ENCODE data around the gene TTBK1.

DNA sequence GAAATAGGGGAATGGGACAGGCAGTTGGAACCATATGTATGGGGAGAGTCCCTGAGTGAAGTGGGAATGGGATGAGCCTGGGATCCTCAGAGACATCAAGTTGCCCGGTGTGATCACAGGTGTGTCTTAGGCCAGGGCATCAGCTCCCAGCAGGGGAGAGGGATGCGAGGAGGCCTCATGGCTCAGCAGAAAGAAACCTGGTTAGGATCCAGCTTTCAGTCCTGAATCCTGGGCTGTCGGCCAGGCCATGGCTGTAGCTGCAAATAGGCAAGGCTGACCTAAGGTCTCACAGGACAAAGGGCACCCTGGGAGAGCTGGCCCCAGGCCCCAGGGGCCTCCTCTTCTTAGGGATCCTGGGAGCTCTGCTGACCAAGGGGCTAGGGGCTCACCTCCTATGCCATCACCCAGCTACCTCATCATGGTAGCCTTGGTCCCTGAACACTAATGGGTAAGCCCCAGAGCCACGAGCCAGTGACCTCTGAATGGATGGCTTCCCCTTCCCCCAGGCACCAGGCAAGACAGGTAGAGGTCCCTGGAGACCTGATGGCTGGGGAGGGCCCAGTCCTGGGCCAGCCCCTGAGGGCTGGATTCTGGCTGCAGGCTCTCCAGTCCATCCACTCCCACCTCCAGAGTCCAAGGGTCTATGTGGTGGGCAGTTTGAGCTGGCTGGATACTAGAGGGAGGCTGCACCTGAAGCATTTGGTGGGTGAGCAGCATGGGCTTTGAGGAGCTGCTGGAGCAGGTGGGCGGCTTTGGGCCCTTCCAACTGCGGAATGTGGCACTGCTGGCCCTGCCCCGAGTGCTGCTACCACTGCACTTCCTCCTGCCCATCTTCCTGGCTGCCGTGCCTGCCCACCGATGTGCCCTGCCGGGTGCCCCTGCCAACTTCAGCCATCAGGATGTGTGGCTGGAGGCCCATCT is 54.6 kb downstream of the TTBK1 start, which contains the start of gene SLC22A7:
- TF ChIP-seq CTCF (conservative IDR thresholded peaks at IDR 0.05 in 1 of 2, IDR thresholded peaks at IDR 0.05 in 1 of 2; ENCODE audit: low read depth in 1 of 2, low read length in 2 of 2) (no peak), EZH2 (IDR thresholded peaks at IDR 0.05; ENCODE audit: low read length, missing control alignments) (no peak)

Measured in fibroblast of lung (primary cell).